Omental fat pad (tissue), 4 donors: ENCODE results near the gene MS4A5. TPM values are rescaled to one million over a fixed set of nuclear protein-coding genes. Genes with fewer than 3 reads are reported as not detected.

ENCODE experiments used
- ATAC-seq: fragments of 150-250 bp; one replicate; pipeline ENCODE4 v1.9.1; 2016; ENCODE audit warnings: mild to moderate bottlenecking, moderate library complexity; ENCODE audit not compliant: low FRiP score
- DNase-seq: peaks from one replicate; pipeline ENCODE4 v3.0.0-alpha.2; 2019; ENCODE audit warnings: low spot score
- total RNA-seq, 4 donors: library from RNA; depleted of rRNA; stranded (reverse); fragments of >200 nt; gene quantifications; one replicate each; pipeline ENCODE4 v1.1.0, GENCODE V29; 2016
- TF ChIP-seq, protein P1 (sequence below), 3 donors: fragments of 450-650 bp; IDR thresholded peaks; one replicate each; pipeline ENCODE4 v1.5.1; 2016 to 2017; ENCODE audit warnings: antibody characterized with exemption in 3 of 3, mild to moderate bottlenecking in 3 of 3, moderate library complexity in 2 of 3

MS4A5 gene, protein sequence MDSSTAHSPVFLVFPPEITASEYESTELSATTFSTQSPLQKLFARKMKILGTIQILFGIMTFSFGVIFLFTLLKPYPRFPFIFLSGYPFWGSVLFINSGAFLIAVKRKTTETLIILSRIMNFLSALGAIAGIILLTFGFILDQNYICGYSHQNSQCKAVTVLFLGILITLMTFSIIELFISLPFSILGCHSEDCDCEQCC
- not detected for total RNA-seq

DNA sequence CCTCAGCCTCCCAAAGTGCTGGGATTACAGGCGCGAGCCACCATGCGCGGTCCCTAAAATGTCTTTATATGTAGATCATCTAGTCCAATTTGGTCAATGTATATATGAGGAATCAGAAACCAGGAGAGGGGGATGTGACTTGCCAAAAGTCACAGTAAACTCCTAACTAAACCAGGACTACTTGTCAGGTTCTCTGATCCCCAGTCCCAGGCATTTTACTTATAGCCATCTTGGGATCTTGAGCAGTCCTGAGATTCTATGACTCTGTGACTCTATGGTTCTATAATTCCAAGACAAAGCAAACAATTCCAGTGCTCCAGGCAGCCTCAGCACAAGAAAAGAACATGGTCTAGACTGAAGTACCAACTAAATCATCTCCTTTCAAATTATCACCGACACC, at the start of gene MS4A5:
Gene MS4A5 (plus strand): TSS at position 301 of the 400 bp plus-strand sequence. CDS start 103 bp downstream, outside the sequence.
- no peak for ATAC-seq
- TF ChIP-seq, protein P1, sequence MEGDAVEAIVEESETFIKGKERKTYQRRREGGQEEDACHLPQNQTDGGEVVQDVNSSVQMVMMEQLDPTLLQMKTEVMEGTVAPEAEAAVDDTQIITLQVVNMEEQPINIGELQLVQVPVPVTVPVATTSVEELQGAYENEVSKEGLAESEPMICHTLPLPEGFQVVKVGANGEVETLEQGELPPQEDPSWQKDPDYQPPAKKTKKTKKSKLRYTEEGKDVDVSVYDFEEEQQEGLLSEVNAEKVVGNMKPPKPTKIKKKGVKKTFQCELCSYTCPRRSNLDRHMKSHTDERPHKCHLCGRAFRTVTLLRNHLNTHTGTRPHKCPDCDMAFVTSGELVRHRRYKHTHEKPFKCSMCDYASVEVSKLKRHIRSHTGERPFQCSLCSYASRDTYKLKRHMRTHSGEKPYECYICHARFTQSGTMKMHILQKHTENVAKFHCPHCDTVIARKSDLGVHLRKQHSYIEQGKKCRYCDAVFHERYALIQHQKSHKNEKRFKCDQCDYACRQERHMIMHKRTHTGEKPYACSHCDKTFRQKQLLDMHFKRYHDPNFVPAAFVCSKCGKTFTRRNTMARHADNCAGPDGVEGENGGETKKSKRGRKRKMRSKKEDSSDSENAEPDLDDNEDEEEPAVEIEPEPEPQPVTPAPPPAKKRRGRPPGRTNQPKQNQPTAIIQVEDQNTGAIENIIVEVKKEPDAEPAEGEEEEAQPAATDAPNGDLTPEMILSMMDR (IDR thresholded peaks at IDR 0.05), result no peak
- no peak for DNase-seq

DNA sequence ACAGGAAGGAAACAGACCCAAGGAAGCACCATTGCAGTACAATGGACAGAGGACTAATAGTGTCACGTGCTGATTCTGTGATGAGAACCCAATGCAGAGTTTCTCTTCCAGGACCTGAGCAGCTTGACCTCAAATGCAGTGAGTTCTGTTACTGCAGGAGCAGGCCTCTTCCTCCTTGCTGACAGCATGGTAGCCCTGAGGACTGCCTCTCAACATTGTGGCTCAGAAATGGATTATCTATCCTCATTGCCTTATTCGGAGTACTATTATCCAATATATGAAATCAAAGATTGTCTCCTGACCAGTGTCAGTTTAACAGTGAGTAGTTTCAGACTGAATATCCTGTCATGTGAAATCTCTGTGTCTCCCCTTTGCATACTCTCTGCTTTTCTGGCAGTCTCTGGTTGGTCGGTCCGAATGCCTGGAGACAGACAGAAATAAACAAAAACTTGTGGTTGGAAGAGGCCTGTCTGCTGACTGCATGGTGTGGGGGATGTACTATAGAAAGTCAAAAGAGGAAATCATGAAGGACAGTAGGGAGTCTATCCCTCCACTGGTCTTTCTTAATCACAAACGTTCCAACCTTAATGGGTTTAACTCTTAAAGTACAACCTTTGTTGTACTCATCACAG, 40.0 kb upstream of the MS4A5 start:
- no peak for DNase-seq
- ATAC-seq, result no peak
- TF ChIP-seq, protein P1 (IDR thresholded peaks at IDR 0.05), result no peak

DNA sequence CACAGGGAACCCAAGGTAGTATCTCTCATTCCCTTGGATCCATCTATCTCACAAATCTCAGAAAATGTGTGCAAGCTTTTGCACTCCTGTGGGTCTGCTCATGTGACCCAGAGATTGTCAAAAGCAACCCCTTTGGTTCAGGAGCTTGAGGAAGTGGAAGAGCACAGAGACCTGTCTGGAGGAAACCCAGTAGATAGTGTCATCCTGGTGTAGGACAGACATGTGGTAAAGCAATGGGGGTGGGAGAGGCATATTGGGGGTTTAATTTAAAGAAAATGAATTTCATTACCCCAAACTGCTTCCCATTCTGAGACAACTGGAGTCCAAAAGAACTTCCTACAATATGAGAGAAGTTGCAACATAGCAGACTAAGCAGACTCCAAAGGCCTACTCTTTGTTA, 39.0 kb upstream of the MS4A5 start:
- TF ChIP-seq, protein P1 (IDR thresholded peaks at IDR 0.05), result no peak
- DNase-seq (no peak), ATAC-seq (no peak)

DNA sequence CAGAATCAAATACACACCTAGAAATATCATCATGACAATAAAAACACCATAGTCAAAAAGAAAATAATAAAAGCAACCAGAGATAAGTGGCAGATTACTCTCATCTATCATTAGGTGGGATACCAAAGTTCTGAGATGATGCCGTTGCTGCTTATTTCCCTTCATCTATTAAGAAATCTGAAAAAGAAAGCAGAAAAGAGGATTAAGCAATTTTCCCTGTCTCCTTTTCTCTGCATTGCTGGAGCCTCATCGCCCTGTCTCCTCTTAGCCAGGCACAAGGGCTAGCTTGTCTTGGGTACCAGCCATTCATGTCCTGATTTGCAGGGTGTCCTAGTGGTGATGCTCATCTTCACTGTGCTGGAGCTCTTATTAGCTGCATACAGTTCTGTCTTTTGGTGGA, 37.0 kb upstream of the MS4A5 start:
- TF ChIP-seq, protein P1 (IDR thresholded peaks at IDR 0.05), result no peak
- ATAC-seq, result no peak
- no peak for DNase-seq

DNA sequence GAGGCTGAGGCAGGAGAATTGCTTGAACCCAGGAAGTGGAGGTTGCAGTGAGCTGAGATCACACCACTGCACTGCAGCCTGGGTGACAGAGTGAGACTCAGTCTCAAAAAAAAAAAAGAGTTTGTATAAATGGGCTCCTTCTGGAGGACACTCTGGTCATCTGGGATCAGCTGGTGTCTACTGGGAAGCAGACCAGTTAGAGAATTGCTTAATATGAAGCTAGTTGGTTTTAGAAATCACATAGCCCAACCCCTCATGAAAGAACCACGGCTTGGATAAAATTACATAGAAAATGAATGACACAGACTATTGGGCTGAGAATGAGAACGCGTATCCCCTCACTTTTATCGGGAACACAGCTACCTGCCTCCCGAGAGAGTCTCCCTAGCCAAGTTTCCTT, 36.4 kb upstream of the MS4A5 start:
- ATAC-seq (no peak), DNase-seq (no peak)
- TF ChIP-seq, protein P1 (IDR thresholded peaks at IDR 0.05), result no peak

DNA sequence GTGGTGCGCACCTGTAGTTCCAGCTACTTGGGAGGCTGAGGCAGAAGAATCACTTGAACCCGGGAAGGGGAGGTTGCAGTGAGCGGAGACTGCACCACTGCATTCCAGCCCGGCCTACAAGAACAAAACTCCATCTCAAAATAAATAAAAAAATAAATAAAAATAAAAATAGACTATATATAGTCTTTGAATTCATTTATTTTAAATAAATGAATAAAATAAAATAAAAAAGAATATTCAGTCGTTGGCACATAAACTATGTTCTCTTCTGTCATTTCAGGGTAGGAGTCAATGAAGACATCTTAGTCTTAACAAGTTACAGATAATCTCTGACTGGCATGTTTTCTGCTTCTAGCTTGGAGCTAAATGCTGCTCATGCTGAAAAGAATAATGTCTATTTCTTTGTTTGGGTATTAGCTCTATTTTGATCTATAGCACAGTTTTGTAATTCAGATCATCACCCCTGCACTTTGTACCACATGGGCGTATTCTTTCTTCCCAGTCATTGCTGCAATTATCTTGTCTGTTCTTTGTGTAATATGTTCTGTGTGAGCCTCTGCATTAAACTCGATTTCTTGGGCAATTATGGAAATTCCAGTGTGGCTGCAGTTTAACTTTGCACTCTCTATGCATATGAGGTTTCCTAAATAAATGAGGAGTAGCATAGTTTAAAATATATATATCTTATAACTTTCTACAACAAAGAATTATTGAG, 34.5 kb upstream of the MS4A5 start:
- TF ChIP-seq, protein P1 (IDR thresholded peaks at IDR 0.05), result no peak
- ATAC-seq, result no peak

More for the DNA sequence above, 34.5 kb upstream of the MS4A5 start:
- DNase-seq, result no peak
